Stimulated activated naive CD4-positive, alpha-beta T cell treated with Interleukin-2 at 50 U/mL for 16 hours (primary cell): Measurements from ENCODE around the gene ARAP1.

Source experiments
- DNase-seq: peaks from one replicate; lab custom pipeline; 2025; lab: John Stamatoyannopoulos, UW

The ARAP1 gene

GRCh38 chr11:72635933-72636332 lies 116.3 kb downstream of the ARAP1 start:
- no peak for DNase-seq

- no peak for DNase-seq
Observed at GRCh38 chr11:72635309-72635915, 116.8 kb downstream of the ARAP1 start.
